HG03439 (cell line): Measurements from ENCODE around the gene WFS1.

Experiments used
- ATAC-seq: cut with Tn5 transposase; IDR thresholded peaks from one replicate; pipeline ENCODE4 v1.9.1; 2021; ENCODE audit warnings: mild to moderate bottlenecking, moderate library complexity; ENCODE audit not compliant: unreplicated experiment

The WFS1 gene, protein sequence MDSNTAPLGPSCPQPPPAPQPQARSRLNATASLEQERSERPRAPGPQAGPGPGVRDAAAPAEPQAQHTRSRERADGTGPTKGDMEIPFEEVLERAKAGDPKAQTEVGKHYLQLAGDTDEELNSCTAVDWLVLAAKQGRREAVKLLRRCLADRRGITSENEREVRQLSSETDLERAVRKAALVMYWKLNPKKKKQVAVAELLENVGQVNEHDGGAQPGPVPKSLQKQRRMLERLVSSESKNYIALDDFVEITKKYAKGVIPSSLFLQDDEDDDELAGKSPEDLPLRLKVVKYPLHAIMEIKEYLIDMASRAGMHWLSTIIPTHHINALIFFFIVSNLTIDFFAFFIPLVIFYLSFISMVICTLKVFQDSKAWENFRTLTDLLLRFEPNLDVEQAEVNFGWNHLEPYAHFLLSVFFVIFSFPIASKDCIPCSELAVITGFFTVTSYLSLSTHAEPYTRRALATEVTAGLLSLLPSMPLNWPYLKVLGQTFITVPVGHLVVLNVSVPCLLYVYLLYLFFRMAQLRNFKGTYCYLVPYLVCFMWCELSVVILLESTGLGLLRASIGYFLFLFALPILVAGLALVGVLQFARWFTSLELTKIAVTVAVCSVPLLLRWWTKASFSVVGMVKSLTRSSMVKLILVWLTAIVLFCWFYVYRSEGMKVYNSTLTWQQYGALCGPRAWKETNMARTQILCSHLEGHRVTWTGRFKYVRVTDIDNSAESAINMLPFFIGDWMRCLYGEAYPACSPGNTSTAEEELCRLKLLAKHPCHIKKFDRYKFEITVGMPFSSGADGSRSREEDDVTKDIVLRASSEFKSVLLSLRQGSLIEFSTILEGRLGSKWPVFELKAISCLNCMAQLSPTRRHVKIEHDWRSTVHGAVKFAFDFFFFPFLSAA

DNA sequence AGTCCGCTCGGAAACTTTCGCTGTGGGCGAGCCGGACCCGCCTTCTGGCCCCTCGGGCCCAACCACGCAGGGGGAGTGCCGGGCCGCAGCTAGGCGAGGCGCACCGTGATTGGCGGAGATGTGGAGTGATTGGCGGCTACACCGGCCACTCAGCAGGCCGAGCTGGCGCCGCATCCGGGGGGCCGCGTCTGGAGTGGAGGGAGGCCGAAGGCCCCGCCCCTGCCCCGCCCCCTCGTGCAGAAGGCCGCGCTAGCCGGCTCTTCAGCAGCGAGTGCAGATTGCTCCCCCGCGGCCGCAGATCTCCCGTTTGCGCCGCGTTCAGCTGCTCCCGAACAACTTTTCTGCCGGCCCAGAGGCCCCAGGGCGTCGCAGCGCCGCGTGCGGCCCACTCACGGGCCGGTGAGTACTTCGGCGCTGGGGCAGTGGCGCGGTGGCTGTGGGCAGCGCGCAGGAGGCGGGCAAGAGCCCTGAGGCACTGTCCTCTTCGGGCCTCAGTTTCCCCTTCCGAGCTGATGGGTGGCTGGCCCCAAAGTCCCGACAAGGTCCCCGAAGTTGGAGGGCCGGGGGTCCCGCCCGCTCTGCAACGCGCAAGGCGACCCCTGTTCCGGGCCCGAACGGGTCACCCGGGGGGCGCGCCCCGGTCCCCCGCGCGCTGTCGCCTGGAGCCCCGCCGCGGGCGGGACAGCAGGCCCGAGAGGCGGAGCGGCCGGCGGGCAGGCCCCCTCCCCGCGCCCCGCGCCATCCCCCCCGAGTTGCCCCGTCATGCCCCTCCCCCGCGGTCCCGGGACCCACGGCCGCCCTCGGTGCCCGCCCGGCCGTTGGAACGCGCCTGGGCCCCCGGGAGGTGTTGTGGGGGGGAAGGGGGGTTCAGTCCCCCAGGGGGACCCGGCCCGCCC is at the start of gene WFS1:
TSS of gene WFS1 (plus strand) at position 235 of the 896 bp plus-strand sequence. CDS start 7,606 bp downstream, outside the sequence.
- peak; percentile 100 for ATAC-seq

DNA sequence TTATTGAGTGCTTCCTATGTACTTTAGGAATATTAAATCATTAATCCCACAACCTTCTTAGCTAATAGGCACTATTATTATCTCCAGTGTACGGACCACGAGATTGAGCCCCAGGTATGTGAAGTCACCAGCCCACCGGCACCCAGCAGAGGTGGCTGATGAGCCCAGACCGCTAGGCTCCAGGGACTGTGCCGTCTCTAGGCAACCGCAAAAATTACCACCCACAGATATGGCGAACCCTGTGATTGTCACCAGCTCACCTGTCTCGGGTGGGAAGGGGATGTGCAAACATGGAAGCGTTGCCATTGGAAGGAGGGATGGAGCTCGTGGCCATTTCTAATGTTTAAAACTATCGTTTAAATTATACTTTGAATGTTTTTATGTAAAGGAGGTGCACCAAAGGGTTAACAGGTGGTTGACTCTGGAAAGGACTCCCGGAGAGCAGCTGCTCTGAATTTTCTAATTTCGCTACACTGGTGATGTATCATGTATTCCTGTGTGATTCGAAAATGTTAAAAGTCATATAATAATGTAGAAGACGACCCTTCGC is 48.3 kb upstream of the WFS1 start:
- ATAC-seq: no peak

- no peak for ATAC-seq
These were observed 47.5 kb upstream of the WFS1 start for GRCh38 chr4:6221851-6222760.

DNA sequence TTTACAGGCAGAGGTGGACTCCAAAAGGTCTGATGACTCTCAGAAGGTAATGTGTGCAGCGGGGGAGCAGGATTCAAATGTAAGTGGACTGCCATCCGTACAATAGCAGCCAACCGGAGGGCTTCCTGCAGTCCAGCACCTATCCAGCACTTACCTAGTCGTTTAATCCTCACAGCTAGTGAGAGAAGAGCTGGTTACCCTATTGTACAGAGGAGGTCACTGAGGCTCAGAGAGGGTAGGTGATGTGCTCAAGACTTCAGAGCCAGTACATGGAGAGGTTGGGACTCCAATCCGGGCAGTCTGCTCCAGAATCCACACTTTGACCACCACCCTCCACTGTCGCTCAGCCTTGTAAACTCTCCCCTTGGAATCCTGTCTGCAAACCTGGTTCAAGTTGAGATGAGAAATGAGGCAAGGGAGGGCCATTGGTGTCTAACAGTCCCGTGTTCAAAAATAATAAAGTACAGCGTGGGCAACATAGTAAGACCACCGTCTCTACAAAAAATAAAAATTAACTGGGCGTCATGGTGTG is 46.8 kb upstream of the WFS1 start:
- ATAC-seq: no peak

DNA sequence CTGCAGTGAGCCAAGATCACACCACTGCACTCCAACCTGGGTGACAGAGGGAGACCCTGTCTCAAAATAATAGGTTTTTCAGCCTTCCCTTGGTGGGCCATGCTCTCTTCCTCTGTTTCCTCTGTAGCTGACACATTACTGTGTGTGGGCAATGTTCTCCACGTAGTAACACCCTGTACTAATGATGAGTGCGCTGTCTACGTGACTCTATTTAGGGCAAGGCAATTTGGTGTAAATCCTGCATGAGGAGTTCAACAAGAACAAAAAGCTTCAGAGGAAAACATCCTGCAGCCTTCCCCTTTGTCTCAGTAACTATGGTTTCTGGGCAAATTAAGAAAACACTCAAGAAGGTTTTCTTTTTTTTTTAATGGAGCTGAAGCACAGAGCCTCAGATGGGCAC is 44.9 kb upstream of the WFS1 start:
- no peak for ATAC-seq

DNA sequence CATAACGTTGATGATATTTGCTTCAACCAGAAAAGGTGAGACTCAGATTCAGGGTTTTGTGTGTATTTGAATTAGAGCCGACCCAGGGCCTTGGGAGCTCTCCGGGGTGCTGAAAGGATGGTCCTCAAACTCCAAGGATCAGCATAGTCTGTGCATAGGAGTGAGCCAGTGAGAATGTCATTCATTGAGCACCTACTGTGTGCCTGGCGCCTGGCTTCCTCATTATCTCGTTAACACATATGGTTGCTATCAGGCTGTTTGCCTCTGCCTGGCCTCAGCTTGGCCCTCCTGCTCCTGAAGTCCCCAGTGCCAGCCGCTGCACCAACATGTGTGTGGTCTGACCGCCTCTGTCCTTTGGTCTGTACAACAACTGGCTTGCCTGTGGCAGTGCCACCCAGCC is 44.2 kb upstream of the WFS1 start:
- ATAC-seq: no peak

DNA sequence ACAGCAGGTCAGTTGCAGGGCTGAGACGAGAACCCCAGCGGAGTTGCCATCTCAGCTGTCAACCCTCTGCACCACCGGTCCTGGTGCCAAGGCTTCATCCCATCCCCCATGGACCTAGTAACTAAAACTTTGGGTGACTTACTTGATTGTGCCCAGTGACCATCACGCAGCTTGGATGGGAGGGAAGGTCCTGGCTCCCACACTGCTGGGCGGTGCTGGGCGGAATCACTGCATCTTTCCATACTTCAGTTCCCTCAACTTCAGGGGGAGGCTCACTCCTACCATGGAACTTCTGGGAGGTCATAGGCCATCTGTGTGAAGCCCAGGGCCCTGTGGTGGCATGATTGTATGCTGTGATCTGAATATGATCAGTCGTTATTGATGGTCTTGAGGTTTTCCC is 43.1 kb upstream of the WFS1 start:
- ATAC-seq: no peak

DNA sequence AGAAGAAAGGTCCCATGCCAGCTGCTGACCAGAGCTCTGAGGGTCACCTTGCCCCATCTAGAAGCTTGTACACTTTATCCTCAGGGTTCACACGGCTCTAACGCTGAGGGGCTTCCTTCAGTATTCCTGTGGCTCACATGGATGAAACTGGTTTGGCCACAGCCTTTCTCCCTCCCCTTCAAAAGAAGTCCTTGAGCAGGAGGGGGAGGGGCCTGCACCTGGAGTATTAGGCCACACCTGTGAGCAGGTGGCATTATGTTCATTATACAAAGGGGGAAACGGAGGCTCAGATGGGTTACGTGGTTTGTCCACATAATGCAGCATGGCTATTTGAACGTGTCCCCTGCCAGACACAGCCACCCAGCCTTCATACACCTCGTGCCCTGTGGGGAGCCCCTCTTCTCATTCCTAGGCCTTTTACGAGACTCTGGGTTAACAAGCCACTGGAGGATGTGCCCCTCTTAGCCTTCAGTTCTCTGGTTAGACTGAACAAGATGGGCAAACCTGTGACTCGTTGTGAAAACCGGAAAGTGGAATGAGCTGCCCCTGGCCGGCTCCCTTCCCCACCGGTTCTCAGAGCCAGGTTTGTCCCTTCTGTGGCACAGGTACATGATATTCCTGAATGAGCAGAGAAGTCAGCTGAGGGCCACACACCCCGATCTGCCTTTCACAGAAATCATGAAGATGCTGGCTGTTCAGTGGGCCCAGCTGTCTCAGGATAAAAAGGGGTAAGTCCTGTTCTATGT is 42.1 kb upstream of the WFS1 start:
- no peak for ATAC-seq

- no peak for ATAC-seq
These were observed 41.2 kb upstream of the WFS1 start for GRCh38 chr4:6228158-6229067.

- no peak for ATAC-seq
These were observed 40.6 kb upstream of the WFS1 start for GRCh38 chr4:6229095-6229494.

DNA sequence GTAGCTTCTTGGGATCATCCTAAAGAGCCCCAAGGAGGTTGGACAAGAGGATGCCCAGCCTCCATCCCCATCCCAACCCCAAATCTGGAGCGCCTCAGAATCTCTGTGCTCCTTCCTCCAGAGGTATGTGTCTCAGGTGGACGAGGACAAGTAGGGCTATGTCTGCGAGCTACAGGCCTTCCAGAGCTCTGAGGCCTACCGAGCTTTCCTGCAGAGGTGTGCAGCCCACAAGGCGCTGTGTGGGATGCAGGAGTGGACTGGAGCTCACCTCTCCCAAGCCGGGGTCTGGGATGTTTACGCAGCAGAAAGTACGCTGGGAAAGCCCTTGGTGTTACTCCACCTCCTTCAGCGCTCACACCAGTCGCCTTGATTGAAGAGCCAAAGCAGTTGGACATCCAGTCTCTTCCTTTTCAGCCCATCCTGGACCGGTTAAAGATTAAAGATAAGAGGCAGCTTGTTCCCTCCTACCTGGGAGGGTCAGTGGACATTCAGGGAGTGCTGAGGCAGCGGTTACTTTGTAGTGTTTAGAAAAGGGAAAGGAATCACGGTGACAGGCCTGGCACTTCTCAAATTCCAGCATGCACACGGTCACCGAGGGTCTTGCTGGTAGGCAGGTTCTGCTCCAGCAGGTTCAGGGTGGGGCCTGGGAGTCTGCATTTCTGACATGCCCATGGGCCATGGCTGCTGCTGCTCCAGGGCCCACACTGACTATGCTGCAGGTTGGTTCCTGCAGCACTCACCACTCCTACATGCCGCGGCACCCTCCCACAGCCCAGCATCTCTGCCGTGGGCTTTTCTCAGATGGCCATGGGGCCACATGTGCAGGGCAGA is 39.8 kb upstream of the WFS1 start:
- ATAC-seq: no peak

DNA sequence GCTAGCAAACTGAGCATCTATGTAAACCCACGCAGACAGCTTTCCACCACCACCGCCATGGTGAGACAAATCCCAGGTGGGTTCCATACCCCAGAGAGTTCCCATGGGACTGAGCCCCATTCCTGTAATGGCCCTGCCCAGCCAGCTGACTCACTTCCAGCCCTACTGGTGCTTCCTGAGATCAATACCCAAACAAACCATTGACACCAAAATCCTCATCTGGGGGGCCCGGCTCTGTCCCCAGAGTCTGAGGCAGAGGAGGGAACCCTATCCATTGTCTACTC is 39.2 kb upstream of the WFS1 start:
- ATAC-seq: no peak

GRCh38 chr4:6230827-6231662 is 38.6 kb upstream of the WFS1 start:
- no peak for ATAC-seq

- no peak for ATAC-seq
These were observed 37.9 kb upstream of the WFS1 start for GRCh38 chr4:6231663-6232165.

- no peak for ATAC-seq
These were observed 36.5 kb upstream of the WFS1 start for GRCh38 chr4:6232836-6233785.
